HK-2 (cell line): ENCODE results near the gene MYO1G.

Experiments
- DNase-seq: peaks from one replicate; pipeline ENCODE4 v3.0.0-alpha.2; 2018; ENCODE audit not compliant: unreplicated experiment

Gene MYO1G

DNA sequence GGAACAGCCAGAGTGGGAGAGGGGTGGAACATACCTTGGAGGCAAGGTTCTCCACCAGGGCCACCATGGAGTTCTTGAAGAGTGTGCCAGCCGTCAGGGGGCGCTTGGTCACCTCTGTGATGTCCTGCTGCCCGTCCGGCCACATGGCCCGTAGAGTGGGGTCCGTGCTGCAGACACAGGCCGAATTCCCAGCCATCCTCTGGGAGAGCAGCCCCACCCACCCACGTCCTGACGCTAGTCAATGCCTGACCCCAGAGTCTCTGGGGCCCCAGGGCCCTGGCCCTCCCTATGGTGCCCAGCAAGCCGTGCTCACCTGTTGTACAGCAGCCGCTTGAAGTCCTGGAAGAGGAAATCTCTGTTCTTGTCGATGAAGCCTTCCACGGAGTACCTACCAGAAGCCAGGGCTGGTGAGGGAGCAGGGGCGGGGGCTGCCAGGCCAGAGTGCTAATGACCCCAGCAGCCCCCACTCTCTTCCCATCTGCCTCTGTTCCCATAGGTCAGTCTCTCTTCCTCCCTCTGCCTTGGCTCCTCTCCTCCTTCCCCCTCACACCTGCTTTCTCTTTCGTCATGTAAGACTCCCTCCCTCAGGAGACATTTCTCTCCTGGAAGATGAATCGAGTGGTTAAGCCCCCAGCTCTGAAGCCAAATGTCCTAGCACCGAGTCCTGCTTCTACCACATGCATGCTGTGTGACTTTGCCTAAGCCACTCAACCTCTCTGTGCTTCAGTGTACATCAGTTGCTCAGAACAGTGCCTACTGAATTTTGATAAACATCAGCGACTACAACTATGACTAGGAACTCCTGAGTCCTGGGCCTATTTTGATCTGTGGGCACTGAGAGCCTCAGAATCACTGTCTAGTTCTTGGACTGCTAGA, 11.0 kb downstream of the MYO1G start:
- DNase-seq = no peak

DNA sequence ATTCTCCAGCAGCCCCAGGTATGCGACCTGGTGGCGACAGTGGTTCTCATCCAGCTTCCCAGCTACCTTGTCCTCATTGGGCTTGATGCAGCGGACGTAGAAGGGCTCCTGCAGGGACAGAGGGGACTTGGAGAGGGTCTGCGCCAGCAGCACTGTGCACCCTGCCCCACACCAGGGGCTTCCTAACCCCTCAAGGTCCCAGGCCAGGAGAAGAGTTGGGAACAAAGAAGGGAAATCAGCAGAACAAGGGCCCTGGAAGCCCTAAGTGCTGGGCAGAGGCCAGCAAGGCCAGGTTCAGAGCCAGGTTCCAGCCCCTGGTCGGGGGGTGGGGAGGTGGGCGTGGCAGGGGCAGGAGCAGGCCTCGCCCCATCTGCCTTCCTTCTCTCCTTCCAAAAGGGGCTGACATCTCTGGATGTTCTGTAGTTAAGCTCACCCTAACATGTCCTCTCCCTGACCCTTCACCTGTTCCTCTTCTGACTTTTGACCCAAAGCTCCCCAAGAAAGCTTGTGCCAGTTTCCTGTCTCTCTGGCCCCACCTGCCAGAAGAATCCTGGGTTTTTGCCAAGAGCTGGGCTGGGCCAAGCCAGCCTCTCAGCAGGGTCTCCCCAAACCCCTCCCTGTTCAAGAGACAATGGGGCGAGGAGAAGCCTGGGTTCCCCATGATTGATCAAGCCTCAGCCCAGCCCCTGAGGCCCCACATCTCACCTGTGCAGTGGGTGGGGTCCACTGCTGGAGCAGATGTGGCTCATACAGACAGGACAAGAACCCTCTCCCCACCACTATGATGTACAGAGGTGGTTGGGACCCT, 11.9 kb downstream of the MYO1G start:
- no peak for DNase-seq

DNA sequence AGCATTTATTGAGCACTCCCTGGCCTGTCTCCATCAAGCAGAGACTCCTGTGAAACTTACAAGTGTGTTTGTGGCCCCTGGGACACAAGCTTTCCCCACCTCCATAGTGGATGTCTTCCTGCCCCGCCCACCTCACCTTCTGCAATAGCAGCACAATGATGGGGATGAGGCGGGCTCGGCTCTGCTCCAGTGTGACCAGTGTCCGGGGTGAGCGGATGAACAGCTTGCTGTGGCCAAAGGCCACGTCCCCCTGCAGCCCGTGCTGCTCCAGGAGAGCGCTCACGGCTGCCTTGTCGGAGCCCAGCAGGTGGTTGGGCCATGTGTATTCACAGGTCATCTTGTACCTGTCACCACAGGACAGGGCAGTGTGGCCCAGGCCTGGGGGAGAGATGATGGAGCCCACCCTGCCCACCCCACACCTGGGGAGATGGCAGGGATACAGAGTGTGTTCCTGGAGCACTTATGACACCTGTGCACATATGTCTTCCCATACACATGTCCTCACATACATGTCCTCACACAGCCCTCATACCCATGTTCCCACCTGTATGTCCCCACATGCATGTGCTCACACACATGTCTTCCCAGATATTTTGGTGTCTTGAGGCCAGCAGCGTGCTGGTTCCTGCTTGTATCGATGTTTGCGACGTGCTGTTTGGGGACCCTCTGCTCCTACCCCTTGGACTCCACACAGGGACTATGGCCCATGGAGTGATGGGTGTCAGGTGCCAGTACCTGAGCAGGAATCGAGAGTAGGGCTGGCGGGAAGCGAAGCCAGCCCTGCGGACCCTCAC, 12.7 kb downstream of the MYO1G start:
- DNase-seq = no peak

DNA sequence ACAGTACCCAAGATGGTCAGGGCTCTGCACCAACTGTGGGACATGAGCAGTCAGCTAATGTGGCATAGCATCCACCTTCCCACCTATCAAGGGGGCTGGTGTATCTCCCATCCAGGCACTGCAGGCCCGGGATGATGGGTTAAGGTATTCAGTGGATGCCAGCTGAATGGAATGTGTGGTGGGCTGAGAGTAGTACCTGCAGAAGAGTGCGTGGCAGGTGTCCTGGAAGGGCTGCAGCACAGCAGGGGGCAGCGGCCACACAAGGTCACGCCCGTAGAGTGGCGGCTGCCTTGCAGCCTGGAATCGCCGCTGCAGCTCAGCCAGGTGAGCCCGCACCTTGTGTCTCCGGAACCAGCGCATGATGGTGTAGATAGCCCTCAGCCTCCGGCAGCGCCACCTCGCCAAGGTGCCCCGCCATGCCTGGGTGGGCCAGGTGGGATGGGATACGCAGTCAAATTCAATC, 13.3 kb downstream of the MYO1G start:
- DNase-seq = no peak

DNA sequence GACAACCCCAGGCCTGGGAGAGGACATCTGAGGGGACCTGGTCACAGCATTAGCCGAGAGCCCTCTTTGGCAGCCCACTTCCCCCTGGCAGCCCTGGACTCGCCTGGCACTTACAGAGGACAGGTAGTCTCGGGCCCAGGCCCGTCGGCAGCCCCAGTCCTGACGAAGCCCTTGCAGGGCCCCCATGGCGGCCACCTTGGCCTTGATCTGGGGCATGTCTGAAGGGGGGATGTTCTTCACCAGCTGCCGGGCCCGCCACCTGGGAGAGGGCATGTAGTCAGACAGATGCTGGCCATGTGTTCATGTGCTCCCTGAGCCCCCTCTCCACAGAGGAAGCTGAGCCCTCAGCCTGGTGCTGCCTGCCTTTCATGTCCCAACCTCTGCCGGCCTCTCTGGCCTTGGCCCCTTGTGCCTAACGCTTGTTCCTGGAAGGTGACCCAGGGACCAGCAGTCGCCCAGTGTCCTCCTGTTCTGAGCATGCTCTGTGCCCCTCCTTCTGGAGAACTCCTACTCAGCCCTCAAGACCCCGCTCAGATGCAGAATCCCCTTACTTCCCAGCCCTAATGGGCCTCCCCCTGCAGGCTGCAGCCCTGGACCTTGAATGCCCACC, 13.9 kb downstream of the MYO1G start:
- no peak for DNase-seq

DNA sequence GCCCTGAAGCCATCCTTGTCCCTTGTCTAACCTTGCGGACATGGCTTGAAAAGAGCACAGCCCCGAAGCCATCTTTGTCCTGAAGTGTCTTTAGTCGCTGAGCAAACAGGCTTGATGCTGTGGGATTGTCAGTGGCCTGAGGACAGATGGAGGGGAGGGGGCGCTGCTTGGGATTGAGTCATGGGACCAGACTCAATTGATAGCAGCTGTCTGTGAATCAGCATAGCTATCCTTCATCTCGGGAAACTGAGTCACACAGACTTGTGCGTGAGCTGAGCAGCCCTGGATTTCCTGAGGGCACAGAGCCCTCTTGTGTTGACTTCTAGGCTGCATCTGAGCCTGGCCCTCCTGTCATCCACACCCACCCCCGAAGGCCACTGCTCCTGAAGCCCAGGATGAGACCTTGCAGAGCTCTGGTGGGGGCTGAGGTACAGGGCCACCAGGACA, 14.4 kb downstream of the MYO1G start:
- DNase-seq = no peak

DNA sequence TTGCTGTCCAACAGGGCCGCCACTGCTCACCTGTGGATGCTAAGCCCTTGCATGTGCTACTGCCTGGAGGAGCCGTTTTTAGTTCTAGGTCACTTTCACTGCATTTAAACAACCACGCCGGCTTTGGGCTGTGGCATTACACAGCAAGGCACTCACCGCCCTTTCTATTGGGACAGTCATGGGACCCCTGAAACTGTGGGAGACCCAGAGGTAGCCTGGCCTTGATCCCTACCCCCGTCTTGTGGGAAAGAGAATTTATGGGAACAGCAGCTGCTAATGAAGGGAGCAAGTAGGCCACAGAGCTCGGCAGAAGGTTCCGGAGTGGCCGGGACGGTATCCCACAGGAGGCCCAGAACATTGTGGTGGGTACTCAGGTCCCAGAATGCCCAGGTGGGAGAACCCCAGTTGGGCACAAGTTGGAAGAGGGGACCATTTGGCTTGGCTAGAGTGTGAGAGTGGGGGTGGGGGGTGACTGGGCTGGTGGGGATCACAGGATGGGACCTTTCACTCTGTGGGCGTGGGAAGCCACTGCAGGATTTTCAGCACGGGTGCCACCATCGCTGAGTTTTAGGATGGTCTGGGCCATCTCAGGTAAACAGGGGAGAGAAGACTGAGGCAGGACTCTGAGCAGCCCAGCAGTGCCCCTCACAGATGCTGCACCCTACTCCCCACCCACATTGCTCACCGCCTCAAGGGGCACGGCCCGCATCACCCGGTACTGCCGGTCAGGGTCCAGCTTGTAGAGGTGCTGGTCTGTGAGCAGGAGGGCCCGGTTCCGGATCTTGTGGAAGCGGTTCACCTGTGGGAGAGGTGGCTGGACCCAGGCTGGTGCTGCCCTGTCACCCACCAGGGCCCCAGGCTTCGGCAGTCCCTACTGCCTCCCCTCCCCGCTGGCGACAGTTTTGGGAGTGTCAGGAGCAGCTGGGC, 15.2 kb downstream of the MYO1G start:
- no peak for DNase-seq

DNA sequence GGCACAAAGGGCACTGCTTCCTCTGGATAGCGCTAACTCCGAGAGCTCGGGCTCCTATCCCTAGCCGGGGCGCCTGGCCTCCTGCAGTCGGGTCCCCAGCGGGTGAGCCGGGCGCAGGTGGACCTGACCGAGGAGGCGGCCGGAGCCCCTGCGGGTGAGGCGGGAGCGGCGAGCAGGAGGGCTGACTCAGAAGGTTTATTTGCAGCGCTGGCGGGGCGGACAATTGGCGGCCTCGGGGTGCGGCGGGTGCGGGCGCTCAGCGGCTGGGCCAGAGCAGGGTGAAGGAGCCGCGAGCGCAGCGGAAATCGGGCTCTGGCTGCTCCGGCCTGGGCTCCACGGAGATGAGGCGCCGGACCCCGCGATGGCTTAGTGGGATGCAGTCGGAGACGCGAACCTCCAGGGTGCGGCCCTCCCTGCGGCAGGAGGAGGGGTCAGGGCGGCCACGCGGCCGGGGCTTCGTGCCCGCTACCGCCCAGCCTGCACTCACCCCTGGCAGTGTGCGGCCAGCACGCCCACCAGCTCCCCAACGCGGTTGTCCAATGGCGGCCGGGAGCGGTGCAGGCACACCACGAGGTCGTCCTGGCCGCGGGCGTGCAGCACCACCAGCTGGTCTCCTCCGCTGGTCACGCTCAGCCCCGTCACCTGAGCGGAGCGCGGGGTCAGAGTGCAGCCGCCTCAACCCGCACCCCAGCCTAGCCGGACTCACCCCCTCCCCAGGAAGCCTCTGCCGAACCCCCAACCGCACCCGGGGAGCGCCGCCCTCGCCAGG, 16.1 kb downstream of the MYO1G start:
- no peak for DNase-seq

DNA sequence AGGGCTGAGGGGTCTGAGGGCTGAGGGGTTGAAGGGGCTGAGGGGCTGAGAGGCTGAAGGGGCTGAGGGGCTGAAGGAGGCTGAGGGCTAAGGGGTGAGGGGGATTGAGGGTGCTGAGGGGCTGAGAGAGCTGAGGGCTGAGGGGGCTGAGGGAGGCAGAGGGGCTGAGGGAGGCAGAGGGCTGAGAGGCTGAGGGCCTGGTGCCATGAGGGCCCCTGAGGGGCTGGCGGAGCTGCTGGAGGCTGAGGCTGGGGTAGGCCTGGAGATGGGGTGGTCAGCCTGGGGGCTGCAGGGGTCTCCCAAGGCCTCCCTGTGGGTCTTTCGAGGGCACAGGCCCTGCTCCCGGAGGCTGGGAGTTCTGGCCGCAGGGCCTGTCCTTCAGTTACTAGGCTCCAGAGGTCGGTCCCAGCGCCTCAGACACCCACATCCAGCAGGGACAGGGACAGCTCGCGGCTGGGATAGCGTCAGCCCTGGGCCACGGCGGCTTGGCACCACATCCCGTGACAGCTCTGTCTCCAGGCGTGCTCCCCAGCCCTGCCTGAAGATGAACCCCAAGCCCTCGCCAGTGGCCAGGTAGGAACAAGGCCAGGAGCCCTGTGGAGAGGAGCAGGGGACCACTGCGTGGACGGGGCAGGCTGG, 16.9 kb downstream of the MYO1G start:
- no peak for DNase-seq

DNA sequence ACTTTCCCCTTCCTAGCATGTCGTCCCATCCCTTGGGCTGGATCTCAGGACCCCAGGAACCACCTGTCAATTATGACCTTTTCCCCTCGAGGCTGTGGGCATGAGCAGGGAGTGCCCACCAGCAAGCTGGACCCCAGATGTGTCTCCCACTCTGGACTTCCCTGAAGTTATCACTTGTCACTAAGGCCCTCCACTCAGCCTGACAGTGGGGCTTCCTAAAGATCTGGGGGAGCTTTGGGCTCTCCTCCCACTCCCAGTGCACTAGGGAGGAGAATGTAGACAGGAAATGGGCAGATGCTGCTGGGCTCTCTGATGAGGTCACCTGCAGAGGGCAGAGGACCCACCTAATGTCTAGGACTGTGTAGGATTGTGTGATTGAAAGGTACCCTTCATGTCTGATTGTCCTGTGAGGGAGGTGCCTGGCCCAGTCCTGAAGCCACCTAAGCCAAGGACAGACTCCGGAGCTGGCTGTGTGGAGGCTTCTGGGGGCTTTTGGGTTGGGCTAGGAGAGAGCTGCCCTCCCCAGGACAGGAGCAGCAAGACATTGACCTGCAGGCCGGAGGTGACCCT, 18.7 kb downstream of the MYO1G start:
- no peak for DNase-seq

DNA sequence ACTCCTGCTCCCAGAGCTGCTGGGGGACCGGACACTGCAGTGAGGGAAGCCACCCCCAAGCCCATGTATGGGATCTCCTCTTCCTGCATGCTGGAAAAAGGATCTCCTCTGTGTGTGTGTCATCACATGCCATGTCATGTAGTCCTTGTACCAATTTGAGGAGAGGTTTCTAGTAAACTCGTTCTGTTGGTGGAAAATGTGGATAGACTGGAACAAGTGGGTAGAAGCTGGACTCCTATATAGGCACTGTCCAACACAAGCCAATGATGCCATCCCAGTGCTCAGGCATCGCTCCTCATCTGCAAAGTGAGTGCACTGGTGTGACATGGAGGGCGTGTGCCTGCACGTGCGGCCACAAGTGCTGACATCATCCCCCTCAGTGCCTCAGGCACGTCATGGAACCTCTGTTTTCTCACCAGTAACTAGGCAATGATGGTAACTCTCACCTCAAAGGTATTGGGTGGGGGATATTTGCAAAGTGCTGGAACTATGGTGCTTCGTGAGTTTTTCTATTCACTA, 19.3 kb downstream of the MYO1G start:
- no peak for DNase-seq

DNA sequence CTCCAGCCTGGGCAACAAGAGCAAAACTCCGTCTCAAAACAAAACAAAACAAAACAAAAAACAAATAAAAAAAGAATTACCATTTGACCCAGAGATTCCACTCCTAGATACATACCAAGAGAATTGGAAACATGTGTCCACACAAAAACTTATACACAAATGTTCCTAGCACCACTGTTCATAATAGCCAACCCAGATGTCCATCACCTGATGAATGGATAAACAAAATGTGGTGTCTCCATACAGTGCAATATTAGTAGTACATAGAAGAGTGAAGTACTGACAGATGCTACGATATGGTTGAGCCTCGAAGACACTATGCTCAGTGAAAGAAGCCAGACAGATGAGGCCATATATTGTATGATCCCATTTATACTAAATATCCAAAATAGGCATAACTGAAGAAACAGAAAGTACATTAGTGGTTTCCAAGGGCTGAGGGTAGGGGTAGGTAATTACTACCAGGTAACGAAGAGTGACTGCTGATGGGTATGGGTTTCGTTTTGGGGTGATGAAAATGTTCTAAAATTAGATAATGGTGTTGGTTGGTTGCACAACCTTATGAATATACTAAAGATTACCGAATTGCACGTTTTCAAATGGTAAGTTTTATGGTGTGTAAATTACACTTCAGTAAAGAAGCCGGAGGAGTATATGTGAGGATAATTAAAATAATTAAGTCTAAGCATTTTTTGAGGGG, 20.0 kb downstream of the MYO1G start:
- DNase-seq = no peak

DNA sequence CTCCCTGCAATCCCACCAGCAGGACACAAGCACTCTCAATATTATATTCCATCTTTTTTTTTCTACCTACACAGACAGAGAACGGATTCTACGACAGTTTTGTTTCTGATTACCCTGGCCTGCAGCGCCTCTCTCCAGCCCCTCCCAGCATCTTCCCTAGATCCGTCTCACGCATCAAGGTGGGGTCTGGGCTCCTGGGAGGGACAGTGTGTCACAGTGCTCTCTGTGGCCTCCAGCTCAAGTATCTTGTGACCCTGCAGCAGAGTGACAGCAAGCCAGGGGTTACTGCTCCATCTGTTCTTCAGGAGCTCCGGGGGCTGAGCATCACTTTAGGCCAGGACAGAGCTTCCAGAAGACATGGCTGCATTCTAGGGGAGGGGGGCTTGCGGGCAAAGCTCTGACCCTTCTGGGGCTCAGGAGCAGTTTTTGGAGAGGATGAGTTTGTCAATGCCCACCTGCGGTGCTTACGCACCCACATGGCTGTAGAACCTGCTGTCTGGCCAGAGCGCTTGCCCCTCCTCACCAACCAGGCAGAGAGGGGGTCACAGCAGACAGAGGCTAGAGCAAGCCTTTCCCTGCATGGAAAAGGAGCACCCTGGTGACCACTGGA, 22.6 kb downstream of the MYO1G start:
- no peak for DNase-seq

DNA sequence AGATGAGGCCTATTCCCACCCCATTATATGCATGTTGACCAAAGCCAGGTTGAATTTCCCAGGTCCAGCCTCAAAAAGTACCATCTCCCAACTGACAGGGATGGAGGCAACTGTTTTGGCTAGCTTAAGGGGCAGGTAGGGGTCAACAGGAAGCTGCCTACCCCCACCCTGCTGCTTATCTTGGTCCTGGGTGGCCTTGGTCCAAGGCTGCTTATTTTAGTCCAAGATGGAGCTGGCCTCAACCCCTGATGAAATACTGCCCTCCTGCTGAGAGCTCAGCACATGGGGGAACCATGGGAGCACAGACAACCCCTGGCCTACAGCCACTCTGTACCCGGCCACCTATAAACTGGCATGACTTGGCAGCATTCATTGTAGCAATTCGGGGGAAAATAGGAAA, 23.1 kb downstream of the MYO1G start:
- no peak for DNase-seq

DNA sequence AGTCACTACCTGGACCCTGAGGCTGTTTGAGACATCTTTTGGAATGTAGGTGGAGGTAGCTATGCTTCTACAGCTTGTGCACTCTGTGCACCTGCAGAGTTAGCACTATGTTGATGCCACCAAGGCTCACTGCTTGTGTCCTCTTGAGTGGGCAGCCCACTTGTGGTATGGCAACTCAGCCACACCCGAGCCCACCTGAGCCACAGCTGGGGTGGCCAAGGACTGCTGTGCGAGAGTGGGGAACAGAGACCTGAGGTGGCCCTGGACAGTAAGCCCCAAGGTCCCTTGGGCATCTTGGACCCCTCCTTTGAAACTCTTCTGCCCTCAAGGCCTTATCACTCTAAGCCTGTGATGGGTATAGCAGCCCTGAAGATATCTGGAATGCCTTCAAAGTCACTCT, 25.7 kb downstream of the MYO1G start:
- no peak for DNase-seq

DNA sequence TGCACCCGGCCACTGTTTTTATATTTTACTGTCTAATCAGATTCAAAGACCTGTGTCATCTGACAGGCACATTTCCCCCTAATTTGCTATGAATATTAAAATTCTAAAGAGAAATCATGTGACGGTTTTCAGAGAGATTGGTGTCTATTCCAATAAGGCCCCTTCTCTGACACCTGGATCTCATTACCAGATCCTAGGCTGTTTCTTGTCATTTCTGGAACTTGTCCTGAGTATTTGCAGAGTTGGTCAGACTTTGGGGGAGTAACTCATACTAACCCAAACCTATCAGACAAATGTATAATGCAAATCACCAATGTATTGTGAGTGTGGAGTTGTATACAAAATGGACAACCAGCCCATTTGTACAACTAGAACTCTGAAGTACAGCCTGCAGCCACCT, 29.5 kb downstream of the MYO1G start:
- no peak for DNase-seq

DNA sequence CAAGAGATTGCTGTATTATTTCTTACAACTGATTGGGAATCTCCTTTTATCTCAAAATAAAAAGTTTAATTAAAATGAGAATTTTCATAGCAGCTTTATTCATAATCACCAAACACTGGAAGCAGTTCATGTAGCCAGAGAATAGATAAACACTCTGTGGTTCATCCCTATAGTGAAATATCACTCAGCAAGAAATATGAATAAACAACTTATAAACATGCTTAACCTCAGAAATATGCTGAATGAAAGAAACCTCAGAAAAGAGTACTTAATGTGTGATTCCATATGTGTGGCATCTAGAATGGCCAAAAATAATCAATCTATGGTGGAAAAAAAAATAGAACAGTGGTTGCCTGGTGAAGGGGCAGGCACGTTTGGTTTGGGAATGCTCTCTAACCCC, 33.3 kb downstream of the MYO1G start:
- no peak for DNase-seq

DNA sequence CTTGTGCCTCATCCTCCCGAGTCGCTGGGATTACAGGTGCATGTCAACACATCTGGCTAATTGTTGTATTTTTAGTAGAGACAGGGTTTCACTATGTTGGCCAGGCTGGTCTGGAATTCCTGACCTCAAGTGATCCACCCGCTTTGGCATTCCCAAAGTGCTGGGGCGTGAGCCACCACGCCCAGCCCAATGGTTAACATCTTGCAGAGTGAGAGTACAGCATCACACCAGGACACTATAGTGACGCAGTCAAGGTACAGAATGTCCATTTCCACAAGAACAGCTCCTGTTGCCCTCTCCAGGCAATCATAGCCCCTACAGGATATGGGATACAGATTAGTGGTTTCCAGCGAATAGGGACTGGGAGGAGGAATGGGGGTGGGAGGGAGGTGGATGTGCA, 34.0 kb downstream of the MYO1G start:
- DNase-seq = no peak
